NCI-H2196 (cell line): Measurements from ENCODE around the gene OIP5.
"Not testable (repeated sequence)": the region's sequence is repeated elsewhere in the genome, so short reads cannot be mapped to it uniquely, and the experiment has no call there.

Source experiments
- DNase-seq: peaks from one replicate; lab custom pipeline; 2025; ENCODE audit not compliant: unreplicated experiment; lab: John Stamatoyannopoulos, UW

The OIP5 gene

DNA sequence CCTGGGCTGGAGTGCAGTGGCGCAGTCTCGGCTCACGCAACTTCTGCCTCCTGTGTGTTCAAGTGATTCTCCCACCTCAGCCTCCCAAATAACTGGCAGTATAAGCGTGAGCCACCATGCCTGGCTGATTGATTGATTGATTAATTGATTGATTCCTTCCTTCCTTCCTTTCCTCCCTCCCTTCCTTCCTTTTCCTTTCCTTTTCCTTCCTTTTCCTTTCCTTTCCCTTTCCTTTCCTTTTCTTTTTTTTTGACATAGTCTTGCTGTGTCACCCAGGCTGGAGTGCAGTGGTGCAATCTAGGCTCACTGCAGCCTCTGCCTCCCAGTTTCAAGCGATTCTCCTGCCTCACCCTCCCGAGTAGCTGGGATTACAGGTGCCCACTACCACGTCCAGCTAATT is 71.5 kb downstream of the OIP5 start:
- not testable (repeated sequence) for DNase-seq

DNA sequence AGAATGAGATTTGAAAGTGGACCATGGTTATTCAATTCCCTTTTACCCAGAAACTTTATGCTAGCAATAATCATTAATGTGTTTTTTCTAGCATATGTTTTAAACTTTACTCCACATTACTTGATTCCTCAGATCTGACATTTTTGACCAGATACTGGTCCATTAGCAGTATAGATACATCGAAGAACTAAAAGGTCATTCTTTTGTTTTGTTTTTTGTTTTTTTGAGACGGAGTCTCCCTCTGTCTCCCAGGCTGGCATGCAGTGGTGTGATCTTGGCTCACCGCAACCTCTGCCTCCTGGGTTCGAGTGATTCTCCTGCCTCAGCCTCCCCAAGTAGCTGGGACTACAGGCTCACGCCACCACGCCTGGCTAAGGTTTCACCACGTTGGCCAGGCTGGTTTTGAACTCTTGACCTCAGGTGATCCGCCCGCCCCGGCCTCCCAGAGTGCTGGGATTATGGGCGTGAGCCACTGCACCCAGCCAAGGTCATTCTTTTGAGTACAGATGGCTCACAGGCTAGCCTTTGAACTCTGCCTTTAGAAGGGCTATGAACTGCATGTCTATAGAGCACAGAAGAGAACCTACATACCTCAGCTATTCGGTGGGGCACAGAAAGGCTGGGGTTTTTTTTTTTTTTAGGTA is 72.7 kb downstream of the OIP5 start:
- no peak for DNase-seq
